Measurements from ENCODE around the gene WNT9A.
"Not testable (repeated sequence)": the region's sequence is repeated elsewhere in the genome, so short reads cannot be mapped to it uniquely, and the experiment has no call there.

The WNT9A gene

GRCh38 chr1:227971216-227971615 lies 23.5 kb upstream of the WNT9A start:
- H3K9ac ChIP-seq (ENCODE audit: low read length in 5 of 5); H3K27me3 ChIP-seq (ENCODE audit: control insufficient read depth in 5 of 5, insufficient read depth in 4 of 5, low read length in 5 of 5); H3K27ac ChIP-seq (ENCODE audit: low read depth, low read length); H3K4me3 ChIP-seq (ENCODE audit: low read depth in 1 of 5, low read length in 5 of 5); H3K36me3 ChIP-seq (ENCODE audit: control insufficient read depth in 5 of 5, insufficient read depth in 5 of 5, low read length in 5 of 5); H3K4me1 ChIP-seq (ENCODE audit: control insufficient read depth in 5 of 5, insufficient read depth in 5 of 5, low read length in 5 of 5); H3K9me3 ChIP-seq (ENCODE audit: control insufficient read depth in 5 of 5, low read length in 5 of 5): not testable (repeated sequence)

GRCh38 chr1:227970076-227970995 lies 22.6 kb upstream of the WNT9A start:
- not testable (repeated sequence) for H3K27ac ChIP-seq (ENCODE audit: low read depth, low read length); H3K27me3 ChIP-seq (ENCODE audit: control insufficient read depth in 5 of 5, insufficient read depth in 4 of 5, low read length in 5 of 5); H3K4me1 ChIP-seq (ENCODE audit: control insufficient read depth in 5 of 5, insufficient read depth in 5 of 5, low read length in 5 of 5); H3K36me3 ChIP-seq (ENCODE audit: control insufficient read depth in 5 of 5, insufficient read depth in 5 of 5, low read length in 5 of 5); H3K9me3 ChIP-seq (ENCODE audit: control insufficient read depth in 5 of 5, low read length in 5 of 5); H3K9ac ChIP-seq (ENCODE audit: low read length in 5 of 5); H3K4me3 ChIP-seq (ENCODE audit: low read depth in 1 of 5, low read length in 5 of 5)

- not testable (repeated sequence) for H3K27ac ChIP-seq (ENCODE audit: low read depth, low read length); H3K4me1 ChIP-seq (ENCODE audit: control insufficient read depth in 5 of 5, insufficient read depth in 5 of 5, low read length in 5 of 5); H3K36me3 ChIP-seq (ENCODE audit: control insufficient read depth in 5 of 5, insufficient read depth in 5 of 5, low read length in 5 of 5); H3K4me3 ChIP-seq (ENCODE audit: low read depth in 1 of 5, low read length in 5 of 5); H3K27me3 ChIP-seq (ENCODE audit: control insufficient read depth in 5 of 5, insufficient read depth in 4 of 5, low read length in 5 of 5); H3K9ac ChIP-seq (ENCODE audit: low read length in 5 of 5); H3K9me3 ChIP-seq (ENCODE audit: control insufficient read depth in 5 of 5, low read length in 5 of 5)
Measured at GRCh38 chr1:227967815-227968214, 20.1 kb upstream of the WNT9A start.

GRCh38 chr1:227966733-227967132 lies 19.0 kb upstream of the WNT9A start:
- H3K27ac ChIP-seq (ENCODE audit: low read depth, low read length); H3K4me1 ChIP-seq (ENCODE audit: control insufficient read depth in 5 of 5, insufficient read depth in 5 of 5, low read length in 5 of 5); H3K9ac ChIP-seq (ENCODE audit: low read length in 5 of 5); H3K4me3 ChIP-seq (ENCODE audit: low read depth in 1 of 5, low read length in 5 of 5); H3K27me3 ChIP-seq (ENCODE audit: control insufficient read depth in 5 of 5, insufficient read depth in 4 of 5, low read length in 5 of 5); H3K9me3 ChIP-seq (ENCODE audit: control insufficient read depth in 5 of 5, low read length in 5 of 5); H3K36me3 ChIP-seq (ENCODE audit: control insufficient read depth in 5 of 5, insufficient read depth in 5 of 5, low read length in 5 of 5): not testable (repeated sequence)

GRCh38 chr1:227961651-227962466 lies 14.1 kb upstream of the WNT9A start:
- Histone ChIP-seq H3K4me3 (ENCODE audit: low read depth in 1 of 5, low read length in 5 of 5) (no peak overlapping the region), H3K36me3 (ENCODE audit: control insufficient read depth in 5 of 5, insufficient read depth in 5 of 5, low read length in 5 of 5) (no peaks in the 10 kb centered on the region)

DNA sequence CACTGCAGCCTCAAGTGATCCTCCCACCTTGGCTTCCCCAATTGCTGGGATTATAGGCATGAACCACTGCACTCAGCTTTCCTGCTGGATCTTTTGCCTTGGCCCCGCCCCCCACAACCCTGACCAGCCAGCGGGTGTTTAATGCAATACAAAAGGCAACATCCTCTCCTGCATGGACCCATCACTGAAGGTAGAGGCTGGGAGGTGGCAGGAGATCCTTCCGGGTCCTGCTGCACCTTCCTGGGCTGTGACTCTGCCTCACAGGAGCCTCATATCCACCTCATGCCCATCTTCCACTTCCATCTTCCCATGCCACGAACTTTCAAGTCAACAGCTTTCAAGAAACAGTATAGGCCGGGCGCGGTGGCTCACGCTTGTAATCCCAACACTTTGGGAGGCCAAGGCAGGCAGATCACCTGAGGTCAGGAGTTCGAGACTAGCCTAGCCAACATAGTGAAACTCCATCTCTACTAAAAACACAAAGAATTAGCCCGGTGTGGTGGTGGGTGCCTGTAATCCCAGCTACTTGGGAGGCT lies 11.7 kb upstream of the WNT9A start:
- Histone ChIP-seq H3K9me3 (ENCODE audit: control insufficient read depth in 5 of 5, low read length in 5 of 5) (peaks cover under 1 to 9% (median 4%) of the 10 kb centered on the region in 5 donors), H3K4me1 (ENCODE audit: control insufficient read depth in 5 of 5, insufficient read depth in 5 of 5, low read length in 5 of 5) (no peaks in the 10 kb centered on the region), H3K4me3 (ENCODE audit: low read depth in 1 of 5, low read length in 5 of 5) (no peak overlapping the region), H3K9ac (ENCODE audit: low read length in 5 of 5) (no peak overlapping the region), H3K27ac (ENCODE audit: low read depth, low read length) (no peak overlapping the region), H3K36me3 (ENCODE audit: control insufficient read depth in 5 of 5, insufficient read depth in 5 of 5, low read length in 5 of 5) (no peaks in the 10 kb centered on the region), H3K27me3 (ENCODE audit: control insufficient read depth in 5 of 5, insufficient read depth in 4 of 5, low read length in 5 of 5) (peaks cover 0 to 10% (median 3%) of the 10 kb centered on the region in 5 donors)

More at GRCh38 chr1:227961651-227962466, 14.1 kb upstream of the WNT9A start:
- Histone ChIP-seq H3K9me3 (ENCODE audit: control insufficient read depth in 5 of 5, low read length in 5 of 5) (no peaks in the 10 kb centered on the region), H3K27me3 (ENCODE audit: control insufficient read depth in 5 of 5, insufficient read depth in 4 of 5, low read length in 5 of 5) (peaks cover 0 to 7% (median 3%) of the 10 kb centered on the region in 5 donors), H3K9ac (ENCODE audit: low read length in 5 of 5) (no peak overlapping the region), H3K4me1 (ENCODE audit: control insufficient read depth in 5 of 5, insufficient read depth in 5 of 5, low read length in 5 of 5) (no peaks in the 10 kb centered on the region), H3K27ac (ENCODE audit: low read depth, low read length) (no peak overlapping the region)

GRCh38 chr1:227958617-227959324 lies 11.0 kb upstream of the WNT9A start:
- Histone ChIP-seq H3K27me3 (ENCODE audit: control insufficient read depth in 5 of 5, insufficient read depth in 4 of 5, low read length in 5 of 5) (peaks cover 2 to 12% (median 3%) of the 10 kb centered on the region in 5 donors), H3K4me3 (ENCODE audit: low read depth in 1 of 5, low read length in 5 of 5) (no peak overlapping the region), H3K9me3 (ENCODE audit: control insufficient read depth in 5 of 5, low read length in 5 of 5) (peaks cover 4 to 12% (median 7%) of the 10 kb centered on the region in 5 donors), H3K9ac (ENCODE audit: low read length in 5 of 5) (no peak overlapping the region), H3K27ac (ENCODE audit: low read depth, low read length) (no peak overlapping the region), H3K4me1 (ENCODE audit: control insufficient read depth in 5 of 5, insufficient read depth in 5 of 5, low read length in 5 of 5) (no peaks in the 10 kb centered on the region), H3K36me3 (ENCODE audit: control insufficient read depth in 5 of 5, insufficient read depth in 5 of 5, low read length in 5 of 5) (no peaks in the 10 kb centered on the region)

GRCh38 chr1:227955808-227956207 lies 8.1 kb upstream of the WNT9A start:
- peaks cover 4 to 12% (median 7%) of the 10 kb centered on the region in 5 donors for H3K9me3 ChIP-seq (ENCODE audit: control insufficient read depth in 5 of 5, low read length in 5 of 5)
- no peak overlapping the region for H3K4me3 ChIP-seq (ENCODE audit: low read depth in 1 of 5, low read length in 5 of 5)
- no peaks in the 10 kb centered on the region for H3K36me3 ChIP-seq (ENCODE audit: control insufficient read depth in 5 of 5, insufficient read depth in 5 of 5, low read length in 5 of 5)
- H3K4me1 ChIP-seq (ENCODE audit: control insufficient read depth in 5 of 5, insufficient read depth in 5 of 5, low read length in 5 of 5): peaks cover 0 to 8% (median 0%) of the 10 kb centered on the region in 5 donors
- no peak overlapping the region for H3K9ac ChIP-seq (ENCODE audit: low read length in 5 of 5)
- peaks cover 6 to 27% (median 9%) of the 10 kb centered on the region in 5 donors for H3K27me3 ChIP-seq (ENCODE audit: control insufficient read depth in 5 of 5, insufficient read depth in 4 of 5, low read length in 5 of 5)
- no peak overlapping the region for H3K27ac ChIP-seq (ENCODE audit: low read depth, low read length)

- peaks cover 6 to 33% (median 11%) of the 10 kb centered on the region in 5 donors for H3K27me3 ChIP-seq (ENCODE audit: control insufficient read depth in 5 of 5, insufficient read depth in 4 of 5, low read length in 5 of 5)
- no peaks in the 10 kb centered on the region for H3K36me3 ChIP-seq (ENCODE audit: control insufficient read depth in 5 of 5, insufficient read depth in 5 of 5, low read length in 5 of 5)
- H3K9me3 ChIP-seq (ENCODE audit: control insufficient read depth in 5 of 5, low read length in 5 of 5): peaks cover 4 to 12% (median 7%) of the 10 kb centered on the region in 5 donors
- H3K9ac ChIP-seq (ENCODE audit: low read length in 5 of 5): no peak overlapping the region
- peaks cover 0 to 8% (median 0%) of the 10 kb centered on the region in 5 donors for H3K4me1 ChIP-seq (ENCODE audit: control insufficient read depth in 5 of 5, insufficient read depth in 5 of 5, low read length in 5 of 5)
- no peak overlapping the region for H3K4me3 ChIP-seq (ENCODE audit: low read depth in 1 of 5, low read length in 5 of 5)
- H3K27ac ChIP-seq (ENCODE audit: low read depth, low read length): no peak overlapping the region
Measured at GRCh38 chr1:227954163-227954850, 6.6 kb upstream of the WNT9A start.

All from subcutaneous abdominal adipose tissue (tissue), 5 donors.